Sigmoid colon (tissue), 7 donors: ENCODE measurements around the gene DOCK11. TPM values are rescaled to one million over a fixed set of nuclear protein-coding genes. Genes with fewer than 3 reads are reported as not detected.

ENCODE experiments used
- DNase-seq: peaks from one replicate; pipeline ENCODE4 v3.0.0-alpha.2; 2019
- H3K27ac ChIP-seq, 4 donors: fragments of 200-600 bp; sonication (generic); one replicate each; pipeline ENCODE4 v1.5.1; 2016 to 2019; ENCODE audit warnings: mild to moderate bottlenecking in 1 of 4
- H3K27me3 ChIP-seq, 3 donors: fragments of 200-600 bp; sonication (generic); one replicate each; pipeline ENCODE4 v1.5.1; 2019; ENCODE audit warnings: mild to moderate bottlenecking in 1 of 3
- H3K36me3 ChIP-seq, 4 donors: fragments of 200-600 bp; sonication (generic); one replicate each; pipeline ENCODE4 v1.5.1; 2016 to 2019
- H3K4me1 ChIP-seq, 4 donors: fragments of 200-600 bp; sonication (generic); one replicate each; pipeline ENCODE4 v1.5.1; 2017 to 2019
- H3K4me3 ChIP-seq, 4 donors: fragments of 200-600 bp; sonication (generic); one replicate each; pipeline ENCODE4 v1.5.1; 2017 to 2019; ENCODE audit warnings: mild to moderate bottlenecking in 2 of 4, moderate library complexity in 1 of 4
- H3K9me3 ChIP-seq, 4 donors: fragments of 200-600 bp in 3 of 4; sonication (generic) in 3 of 4; one replicate each; pipeline versions ENCODE4 v1.5.1 to v1.6.1; 2013 to 2019
- EP300 ChIP-seq, 4 donors: sonication (generic); formaldehyde crosslinking; IDR thresholded peaks; one replicate each; pipeline ENCODE4 v1.6.1; 2017; ENCODE audit warnings: antibody characterized with exemption in 4 of 4
- POLR2A ChIP-seq, 2 donors: fragments of 450-650 bp; IDR thresholded peaks; one replicate each; pipeline ENCODE4 v1.6.1; 2016; ENCODE audit warnings: antibody characterized with exemption in 2 of 2, mild to moderate bottlenecking in 2 of 2, moderate library complexity in 2 of 2
- POLR2AphosphoS5 ChIP-seq, 4 donors: sonication (generic); formaldehyde crosslinking; IDR thresholded peaks; one replicate each; pipeline ENCODE4 v1.6.1; 2017; ENCODE audit warnings: antibody characterized with exemption in 4 of 4
- WGBS, 2 donors: extraction: QIAGEN DNeasy Blood & Tissue Kit; methylation state at CpG; one replicate each; pipeline ENCODE4 v1.1.7; 2013; 5-methylcytosine and 5-hydroxymethylcytosine counted together
- intact Hi-C: fragments of 100-400 bp; cut with DNase I; formaldehyde crosslinking; loops from one replicate; pipeline ENCODE4 v1.15.1; 2023
- polyA plus RNA-seq, 3 donors: library from polyadenylated mRNA; stranded (reverse); fragments of 200-250 nt; gene quantifications; one replicate each; pipeline ENCODE4 v1.2.3, GENCODE V29; 2013
- total RNA-seq, 4 donors: library from RNA; depleted of rRNA; stranded (reverse); fragments of >200 nt; gene quantifications; one replicate each; pipeline ENCODE4 v1.1.0, GENCODE V29; 2016
- TF ChIP-seq, protein P1 (sequence below), 4 experiments: fragments of 450-650 bp in 3 of 4; fragments of 200-600 bp in 1 of 4; IDR thresholded peaks; one replicate each; pipeline ENCODE4 v1.5.1; 2016 to 2019; ENCODE audit warnings: antibody characterized with exemption in 4 of 4, mild to moderate bottlenecking in 3 of 4, moderate library complexity in 2 of 4
- donor health status: healthy with polysubstance abuse.
- donor health status: Bipolar disorder and iron deficiency.
- donor health status: healthy.

The DOCK11 gene
- total and polyA plus RNA-seq, 7 donors = 3.2 to 54.6 (median 40.7) TPM

- Histone ChIP-seq H3K27ac (no peak overlapping the region), H3K9me3 (no peaks in the 10 kb centered on the region), H3K4me3 (no peak overlapping the region), H3K36me3 (peaks cover 0 to 9% (median 1%) of the 10 kb centered on the region in 4 donors), H3K4me1 (no peaks in the 10 kb centered on the region), H3K27me3 (no peaks in the 10 kb centered on the region)
- intact Hi-C loops = no loop called here
- TF ChIP-seq, protein P1, sequence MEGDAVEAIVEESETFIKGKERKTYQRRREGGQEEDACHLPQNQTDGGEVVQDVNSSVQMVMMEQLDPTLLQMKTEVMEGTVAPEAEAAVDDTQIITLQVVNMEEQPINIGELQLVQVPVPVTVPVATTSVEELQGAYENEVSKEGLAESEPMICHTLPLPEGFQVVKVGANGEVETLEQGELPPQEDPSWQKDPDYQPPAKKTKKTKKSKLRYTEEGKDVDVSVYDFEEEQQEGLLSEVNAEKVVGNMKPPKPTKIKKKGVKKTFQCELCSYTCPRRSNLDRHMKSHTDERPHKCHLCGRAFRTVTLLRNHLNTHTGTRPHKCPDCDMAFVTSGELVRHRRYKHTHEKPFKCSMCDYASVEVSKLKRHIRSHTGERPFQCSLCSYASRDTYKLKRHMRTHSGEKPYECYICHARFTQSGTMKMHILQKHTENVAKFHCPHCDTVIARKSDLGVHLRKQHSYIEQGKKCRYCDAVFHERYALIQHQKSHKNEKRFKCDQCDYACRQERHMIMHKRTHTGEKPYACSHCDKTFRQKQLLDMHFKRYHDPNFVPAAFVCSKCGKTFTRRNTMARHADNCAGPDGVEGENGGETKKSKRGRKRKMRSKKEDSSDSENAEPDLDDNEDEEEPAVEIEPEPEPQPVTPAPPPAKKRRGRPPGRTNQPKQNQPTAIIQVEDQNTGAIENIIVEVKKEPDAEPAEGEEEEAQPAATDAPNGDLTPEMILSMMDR (IDR thresholded peaks at IDR 0.05) = no peak
- no peak for TF ChIP-seq EP300 (IDR thresholded peaks at IDR 0.05)
- TF ChIP-seq POLR2AphosphoS5 (IDR thresholded peaks at IDR 0.05) = no peak
- TF ChIP-seq POLR2A (IDR thresholded peaks at IDR 0.05) = no peak
- no peak for DNase-seq
- WGBS, 2 donors = 18 to 55% methylated on average over 2 of the region's 2 CpGs
Measured at GRCh38 chrX:118682258-118683014, 186.8 kb downstream of the DOCK11 start.

GRCh38 chrX:118685393-118685792, 189.8 kb downstream of the DOCK11 start:
- DNase-seq = no peak
- Histone ChIP-seq H3K4me1 (no peaks in the 10 kb centered on the region), H3K36me3 (peaks cover 0 to 7% (median 0%) of the 10 kb centered on the region in 4 donors), H3K27me3 (no peaks in the 10 kb centered on the region), H3K9me3 (no peaks in the 10 kb centered on the region), H3K27ac (no peak overlapping the region), H3K4me3 (no peak overlapping the region)
- WGBS, 2 donors = 40 to 74% methylated on average over 3 of the region's 3 CpGs
- TF ChIP-seq POLR2A (IDR thresholded peaks at IDR 0.05) (no peak), POLR2AphosphoS5 (IDR thresholded peaks at IDR 0.05) (no peak), EP300 (IDR thresholded peaks at IDR 0.05) (no peak)
- TF ChIP-seq, protein P1 (IDR thresholded peaks at IDR 0.05) = no peak
- intact Hi-C loops = no loop called here

GRCh38 chrX:118688935-118689334, 193.3 kb downstream of the DOCK11 start:
- Histone ChIP-seq H3K9me3 (no peaks in the 10 kb centered on the region), H3K4me3 (no peak overlapping the region), H3K36me3 (no peaks in the 10 kb centered on the region), H3K27me3 (no peaks in the 10 kb centered on the region), H3K27ac (no peak overlapping the region), H3K4me1 (no peaks in the 10 kb centered on the region)
- whole genome bisulfite sequencing, 2 donors = 92 to 97% methylated on average over 3 of the region's 3 CpGs
- no peak for TF ChIP-seq POLR2A (IDR thresholded peaks at IDR 0.05)
- TF ChIP-seq POLR2AphosphoS5 (IDR thresholded peaks at IDR 0.05) = no peak
- no peak for TF ChIP-seq EP300 (IDR thresholded peaks at IDR 0.05)
- TF ChIP-seq, protein P1 (IDR thresholded peaks at IDR 0.05) = no peak
- DNase-seq = no peak
- intact Hi-C loops = no loop called here

DNA sequence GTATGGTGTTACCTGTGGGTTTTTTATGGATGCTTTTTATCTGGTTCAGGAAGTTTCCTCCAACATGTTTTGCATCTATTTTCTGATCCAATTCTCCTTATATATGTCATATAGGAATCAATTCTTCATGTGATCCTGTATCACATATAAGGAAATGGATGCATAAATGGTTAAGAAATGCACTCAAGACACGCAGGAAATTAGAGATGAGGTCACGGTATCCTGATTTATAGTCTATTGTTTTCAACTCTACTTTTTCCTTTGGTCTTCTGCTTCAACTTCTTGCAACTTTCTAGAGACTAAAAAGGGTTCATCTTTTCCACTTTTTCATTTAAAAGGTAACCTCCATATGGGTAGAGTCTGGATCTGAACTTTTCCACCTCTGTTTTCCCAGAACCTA, 198.2 kb downstream of the DOCK11 start:
- WGBS, 2 donors = 9 to 37% methylated on average over 2 of the region's 2 CpGs
- intact Hi-C loops = no loop called here
- TF ChIP-seq, protein P1 (IDR thresholded peaks at IDR 0.05) = no peak
- no peak for TF ChIP-seq EP300 (IDR thresholded peaks at IDR 0.05)
- no peak for TF ChIP-seq POLR2A (IDR thresholded peaks at IDR 0.05)
- TF ChIP-seq POLR2AphosphoS5 (IDR thresholded peaks at IDR 0.05) = no peak
- Histone ChIP-seq H3K4me3 (no peak overlapping the region), H3K27ac (no peak overlapping the region), H3K36me3 (no peaks in the 10 kb centered on the region), H3K4me1 (no peaks in the 10 kb centered on the region), H3K27me3 (no peaks in the 10 kb centered on the region), H3K9me3 (no peaks in the 10 kb centered on the region)
- no peak for DNase-seq
